A549 (cell line): ENCODE results near the gene WNT7B. TPM values are rescaled to one million over a fixed set of nuclear protein-coding genes. Genes with fewer than 3 reads are reported as not detected.
A peak's percentile ranks its signal among the peaks of the same experiment; 100 is the strongest.

ENCODE experiments used
- ATAC-seq, 2 experiments: fragments of 200-7000 bp in 1 of 2; fragments of >200 bp in 1 of 2; cut with Nextera tagmentation in 1 of 2; cut with Tn5 transposase in 1 of 2; 3 replicates each; pipeline versions ENCODE4 v1.8.0 to v1.9.1; 2018 to 2020; ENCODE audit warnings: mild to moderate bottlenecking in 1 of 2, moderate library complexity in 1 of 2
- CTCF ChIA-PET: fragments of 300-600 bp; sonication (Branson Sonifier 250); formaldehyde crosslinking; extraction: SDS; loops from one replicate; lab custom pipeline; 2021; ENCODE audit warnings: antibody characterized with exemption, inconsistent platforms; lab: Yijun Ruan, JAX
- POLR2A ChIA-PET: fragments of 350-600 bp; formaldehyde crosslinking; extraction: SDS; loops from one replicate; lab custom pipeline; 2021; ENCODE audit warnings: antibody characterized with exemption, inconsistent platforms; lab: Yijun Ruan, JAX
- DNase-seq, 2 experiments: peaks; one replicate each; pipeline versions ENCODE4 v3.0.0 to v3.0.0-alpha.2; 2011 to 2016; ENCODE audit warnings: low read depth in 1 of 2, low spot score in 1 of 2
- FAIRE-seq: peaks from 2 replicates; lab custom pipeline; 2011; peaks lifted over from hg19 to GRCh38; lab: Jason Lieb, UNC
- H3K27ac ChIP-seq, 2 experiments: fragments of >200 bp; sonication (Bioruptor Twin); formaldehyde crosslinking; 3 replicates each; pipeline ENCODE4 v1.5.1; 2016 to 2017
- H3K4me1 ChIP-seq: fragments of >200 bp; sonication (Bioruptor Twin); formaldehyde crosslinking; 3 replicates; pipeline ENCODE4 v1.6.1; 2016
- H3K4me2 ChIP-seq: fragments of >200 bp; sonication (Bioruptor Twin); formaldehyde crosslinking; 3 replicates; pipeline ENCODE4 v1.6.1; 2016
- H3K4me3 ChIP-seq: fragments of >200 bp; sonication (Bioruptor Twin); formaldehyde crosslinking; 3 replicates; pipeline ENCODE4 v1.5.1; 2016
- H3K9me3 ChIP-seq: fragments of >200 bp; sonication (Bioruptor Twin); formaldehyde crosslinking; 3 replicates; pipeline ENCODE4 v1.6.1; 2016
- FOXS1 ChIP-seq: fragments of 250-450 bp; sonication (Bioruptor Pico); IDR thresholded peaks from 2 replicates; pipeline ENCODE4 v1.5.0; 2020; ENCODE audit warnings: mild to moderate bottlenecking, moderate library complexity
- HDAC2 ChIP-seq: fragments of 200-600 bp; sonication (generic); IDR thresholded peaks from 2 replicates; pipeline ENCODE4 v1.6.1; 2016
- HEYL ChIP-seq: fragments of 250-450 bp; sonication (Bioruptor Pico); IDR thresholded peaks from 2 replicates; pipeline ENCODE4 v1.8.0; 2021; ENCODE audit warnings: mild to moderate bottlenecking, moderate library complexity
- HOXB5 ChIP-seq: fragments of 250-450 bp; sonication (Bioruptor Pico); IDR thresholded peaks from 2 replicates; pipeline ENCODE4 v1.5.0; 2020; ENCODE audit warnings: mild to moderate bottlenecking, moderate library complexity
- JUN ChIP-seq, 2 experiments: fragments of >200 bp; sonication (Bioruptor Twin); formaldehyde crosslinking; IDR thresholded peaks; 2 replicates in 1 of 2; 3 replicates in 1 of 2; pipeline ENCODE4 v1.6.1; 2016 to 2017
- KDM5A ChIP-seq: fragments of 200-600 bp; sonication (generic); IDR thresholded peaks from 2 replicates; pipeline ENCODE4 v1.6.1; 2016; ENCODE audit warnings: antibody characterized with exemption, mild to moderate bottlenecking
- MYC ChIP-seq: IDR thresholded peaks from 2 replicates; pipeline ENCODE4 v1.6.1; 2012; ENCODE audit warnings: mild to moderate bottlenecking, inconsistent platforms, low read length, improper control_type of control experiment, borderline replicate concordance
- NR3C1 ChIP-seq: fragments of >200 bp; sonication (Bioruptor Twin); formaldehyde crosslinking; IDR thresholded peaks from 3 replicates; pipeline ENCODE4 v1.6.1; 2017
- POLR2AphosphoS2 ChIP-seq: conservative IDR thresholded peaks from 2 replicates; pipeline ENCODE4 v1.6.1; 2012; ENCODE audit warnings: low read length, improper control_type of control experiment, inconsistent platforms
- RAD21 ChIP-seq, 2 experiments: fragments of >200 bp in 1 of 2; sonication (Bioruptor Twin) in 1 of 2; formaldehyde crosslinking in 1 of 2; IDR thresholded peaks in 1 of 2; conservative IDR thresholded peaks in 1 of 2; 2 replicates in 1 of 2; 3 replicates in 1 of 2; pipeline ENCODE4 v1.6.1; 2012 to 2018; ENCODE audit warnings: inconsistent platforms in 1 of 2
- SMC3 ChIP-seq: fragments of >200 bp; sonication (Bioruptor Twin); formaldehyde crosslinking; IDR thresholded peaks from 3 replicates; pipeline ENCODE4 v1.6.1; 2018; ENCODE audit warnings: inconsistent platforms
- ZSCAN20 ChIP-seq: fragments of 250-450 bp; sonication (Bioruptor Pico); IDR thresholded peaks from 2 replicates; pipeline ENCODE4 v1.8.0; 2022; ENCODE audit warnings: mild to moderate bottlenecking, moderate library complexity
- WGBS: methylation state at CpG from one replicate; pipeline ENCODE4 v1.1.6; 2017; ENCODE audit errors: missing lambda C conversion rate; 5-methylcytosine and 5-hydroxymethylcytosine counted together
- polyA plus RNA-seq, 4 experiments: library from polyadenylated mRNA; depleted of rRNA in 3 of 4; stranded (reverse); fragments of >200 nt; fragmentation: RNase III in 1 of 4; extraction: RNeasy Plus Mini Kit Qiagen cat#74134 plus additional on column Dnase treatment in 1 of 4; gene quantifications; 2 replicates in 3 of 4; 3 replicates in 1 of 4; pipeline ENCODE4 v1.2.3, GENCODE V29; 2011 to 2017
- TF ChIP-seq, protein P1 (sequence below): fragments of 450-650 bp; IDR thresholded peaks from 2 replicates; pipeline ENCODE4 v1.6.1; 2014; ENCODE audit warnings: antibody characterized with exemption
- TF ChIP-seq, protein P2 (sequence below): IDR thresholded peaks from 2 replicates; pipeline ENCODE4 v1.6.1; 2012; ENCODE audit warnings: low read depth, borderline replicate concordance
- TF ChIP-seq, protein P3 (sequence below): fragments of 150-350 bp; IDR thresholded peaks from 2 replicates; pipeline ENCODE4 v1.6.1; 2014; ENCODE audit warnings: low read depth, mild to moderate bottlenecking, low read length

WNT7B gene
- polyA plus RNA-seq, 2 of the 4 experiments (the other 2 are of a cell fraction), result 16.9 to 80.8 TPM

DNA sequence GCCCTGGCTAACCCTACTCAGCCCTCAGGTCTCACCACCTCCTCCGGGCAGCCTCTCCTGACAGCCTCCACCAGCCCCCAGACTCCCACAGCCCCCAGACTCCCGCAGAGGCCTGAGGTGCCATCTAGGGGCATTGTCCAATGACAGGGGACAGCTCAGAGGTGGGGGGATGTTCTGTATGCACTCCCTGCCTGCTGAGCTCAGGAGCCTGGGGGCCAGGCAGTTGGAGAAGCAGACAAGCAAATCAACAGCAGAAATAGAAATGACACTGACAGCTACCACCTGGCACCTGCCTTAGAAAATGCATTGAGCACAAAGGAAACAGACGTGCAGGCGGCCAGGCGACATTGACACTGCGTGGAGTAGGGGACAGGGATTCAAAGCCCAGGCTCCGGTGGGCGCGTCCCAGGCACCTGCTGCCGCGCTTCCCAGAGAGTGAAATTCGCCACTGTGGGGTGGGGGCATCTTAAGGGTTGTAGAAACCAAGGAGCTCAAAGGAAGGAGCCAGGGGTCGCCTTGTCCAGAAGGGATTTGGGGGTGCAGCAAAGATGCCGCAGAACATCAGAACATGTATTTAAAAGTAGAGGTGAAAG lies 22.5 kb upstream of the WNT7B start:
- CTCF ChIA-PET, result interaction anchor here (1.3 to 10.7 kb wide), 2 partner anchors 118 to 315 kb away, joined by 5 to 133 read pairs; no protein-coding TSS in a partner anchor
- POLR2A ChIA-PET, result interaction anchor here (0.6 kb wide), 1 partner anchor 74 kb away, joined by 4 read pairs; no protein-coding TSS in a partner anchor
- no peak for FAIRE-seq
- H3K4me2 ChIP-seq, result no peak overlapping the region
- DNase-seq, result no peak
- WGBS, result 83% methylated on average over 13 of the region's 14 CpGs
- no peaks in the 10 kb centered on the region for H3K9me3 ChIP-seq
- H3K4me1 ChIP-seq, result peaks cover 12% of the 10 kb centered on the region
- H3K4me3 ChIP-seq, result no peak overlapping the region
- ATAC-seq, result no peak
- no peak for TF ChIP-seq FOXS1 (CRISPR knock-in tag)
- no peak for TF ChIP-seq SMC3
- no peak for TF ChIP-seq NR3C1
- no peak for TF ChIP-seq HEYL (CRISPR knock-in tag)
- TF ChIP-seq MYC, result no peak
- TF ChIP-seq, protein P1, sequence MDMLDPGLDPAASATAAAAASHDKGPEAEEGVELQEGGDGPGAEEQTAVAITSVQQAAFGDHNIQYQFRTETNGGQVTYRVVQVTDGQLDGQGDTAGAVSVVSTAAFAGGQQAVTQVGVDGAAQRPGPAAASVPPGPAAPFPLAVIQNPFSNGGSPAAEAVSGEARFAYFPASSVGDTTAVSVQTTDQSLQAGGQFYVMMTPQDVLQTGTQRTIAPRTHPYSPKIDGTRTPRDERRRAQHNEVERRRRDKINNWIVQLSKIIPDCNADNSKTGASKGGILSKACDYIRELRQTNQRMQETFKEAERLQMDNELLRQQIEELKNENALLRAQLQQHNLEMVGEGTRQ, result no peak
- TF ChIP-seq RAD21 (conservative IDR thresholded peaks at IDR 0.05 in 1 of 2, IDR thresholded peaks at IDR 0.05 in 1 of 2), result no peak
- TF ChIP-seq HDAC2, result no peak
- no peak for TF ChIP-seq HOXB5 (CRISPR knock-in tag)
- TF ChIP-seq JUN (IDR thresholded peaks at IDR 0.05), result no peak
- TF ChIP-seq POLR2AphosphoS2, result no peak
- TF ChIP-seq, protein P2, sequence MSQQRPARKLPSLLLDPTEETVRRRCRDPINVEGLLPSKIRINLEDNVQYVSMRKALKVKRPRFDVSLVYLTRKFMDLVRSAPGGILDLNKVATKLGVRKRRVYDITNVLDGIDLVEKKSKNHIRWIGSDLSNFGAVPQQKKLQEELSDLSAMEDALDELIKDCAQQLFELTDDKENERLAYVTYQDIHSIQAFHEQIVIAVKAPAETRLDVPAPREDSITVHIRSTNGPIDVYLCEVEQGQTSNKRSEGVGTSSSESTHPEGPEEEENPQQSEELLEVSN, result no peak
- no peak overlapping the region for H3K27ac ChIP-seq

DNA sequence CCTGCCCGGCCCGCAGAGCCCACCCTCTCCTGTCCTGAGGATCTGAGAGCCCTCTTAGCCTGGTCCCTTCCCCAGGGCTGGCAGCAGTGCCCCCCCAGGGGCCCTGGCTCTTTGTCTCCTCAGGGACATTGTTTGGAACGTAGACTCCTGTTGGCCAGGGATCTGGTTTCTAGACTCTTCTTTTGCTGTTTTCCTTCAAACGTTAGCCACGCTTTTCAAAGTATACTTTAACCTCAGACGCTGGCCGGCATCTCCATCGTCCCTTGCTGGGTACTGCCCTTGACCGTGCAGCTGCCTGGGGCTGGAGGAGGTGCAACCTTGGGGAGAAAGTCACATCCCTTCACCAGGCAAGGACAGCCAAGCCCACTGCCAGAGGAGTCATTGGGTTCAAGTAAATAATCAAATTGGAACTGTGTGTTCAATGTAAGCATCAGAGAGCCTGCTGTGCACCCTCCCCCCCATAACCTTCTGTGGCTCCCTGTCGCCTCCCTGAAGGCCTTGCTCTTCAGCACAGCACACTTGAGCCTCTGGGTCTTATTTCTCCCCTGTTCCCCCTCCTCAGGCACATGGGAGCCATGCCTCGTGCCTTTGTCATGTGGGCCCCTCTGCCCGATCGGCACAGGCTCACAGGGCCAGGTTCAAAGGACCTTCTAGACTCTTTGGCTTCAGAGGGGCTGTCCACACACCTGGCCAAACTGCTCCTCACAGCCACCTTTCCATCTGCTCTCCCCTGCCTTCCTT lies 21.8 kb upstream of the WNT7B start:
- Histone ChIP-seq H3K4me1 (peaks cover 9% of the 10 kb centered on the region), H3K4me2 (no peak overlapping the region), H3K4me3 (no peak overlapping the region), H3K27ac (no peak overlapping the region), H3K9me3 (no peaks in the 10 kb centered on the region)
- 75% methylated on average over 11 of the region's 13 CpGs for WGBS
- no peak for ATAC-seq
- ChIA-PET POLR2A (interaction anchor here (0.6 kb wide), 1 partner anchor 74 kb away, joined by 4 read pairs; no protein-coding TSS in a partner anchor), CTCF (interaction anchor here (1.3 to 10.7 kb wide), 3 partner anchors 13 to 316 kb away, joined by 5 to 133 read pairs (median 38); no protein-coding TSS in a partner anchor)
- no peak for DNase-seq
- TF ChIP-seq KDM5A, result no peak
- FAIRE-seq, result no peak

DNA sequence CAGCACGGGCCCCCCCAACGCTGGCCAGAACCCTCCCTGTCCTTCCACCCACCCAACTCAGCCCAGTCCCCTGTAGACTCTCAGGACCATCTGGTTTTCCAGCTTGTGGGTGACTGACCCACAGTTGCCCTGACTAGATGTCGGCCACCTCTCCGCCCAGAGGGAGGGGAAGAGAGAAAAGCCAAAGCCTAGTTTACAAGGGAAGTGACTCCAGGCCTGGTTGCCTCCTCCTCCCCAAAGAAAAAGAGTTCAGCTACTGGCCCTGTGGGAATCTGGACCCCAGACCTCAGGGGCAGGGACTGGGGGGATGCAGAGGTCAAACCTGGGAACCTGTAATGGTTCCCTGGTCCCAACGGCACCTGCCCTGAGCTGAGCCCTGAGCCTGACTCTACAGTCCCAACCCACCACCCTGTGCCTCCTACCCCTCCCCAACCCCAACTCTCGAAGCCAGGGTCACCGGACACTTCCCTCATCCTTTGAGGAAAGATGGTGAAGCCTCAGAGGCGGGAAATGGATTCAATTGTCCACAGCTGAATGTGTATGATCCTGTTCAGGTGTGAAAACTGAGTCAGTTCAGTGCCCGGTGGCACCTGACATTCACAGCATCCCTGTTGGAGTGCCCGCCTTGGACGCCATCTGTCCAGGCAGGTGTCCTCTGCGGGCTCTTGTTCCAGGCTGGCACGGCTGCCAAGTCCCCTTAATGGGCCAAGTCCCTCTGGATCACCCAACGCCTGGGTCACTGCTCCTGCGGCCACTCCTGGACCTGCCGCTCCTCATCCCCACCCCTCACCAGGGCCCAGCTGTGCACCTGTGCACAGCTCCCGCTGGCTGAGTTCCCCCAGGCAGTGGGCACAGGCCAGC lies 21.0 kb upstream of the WNT7B start:
- 69% methylated on average over 2 of the region's 17 CpGs for WGBS
- TF ChIP-seq HEYL (CRISPR knock-in tag), result no peak
- TF ChIP-seq, protein P3, sequence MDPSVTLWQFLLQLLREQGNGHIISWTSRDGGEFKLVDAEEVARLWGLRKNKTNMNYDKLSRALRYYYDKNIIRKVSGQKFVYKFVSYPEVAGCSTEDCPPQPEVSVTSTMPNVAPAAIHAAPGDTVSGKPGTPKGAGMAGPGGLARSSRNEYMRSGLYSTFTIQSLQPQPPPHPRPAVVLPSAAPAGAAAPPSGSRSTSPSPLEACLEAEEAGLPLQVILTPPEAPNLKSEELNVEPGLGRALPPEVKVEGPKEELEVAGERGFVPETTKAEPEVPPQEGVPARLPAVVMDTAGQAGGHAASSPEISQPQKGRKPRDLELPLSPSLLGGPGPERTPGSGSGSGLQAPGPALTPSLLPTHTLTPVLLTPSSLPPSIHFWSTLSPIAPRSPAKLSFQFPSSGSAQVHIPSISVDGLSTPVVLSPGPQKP, result no peak
- TF ChIP-seq ZSCAN20, result no peak
- TF ChIP-seq, all 56 proteins: peak for 0
- H3K9me3 ChIP-seq, result no peaks in the 10 kb centered on the region
- ATAC-seq (no peak), FAIRE-seq (no peak), DNase-seq (no peak)
- H3K4me2 ChIP-seq, result no peak overlapping the region
- H3K4me1 ChIP-seq, result peaks cover 5% of the 10 kb centered on the region
- POLR2A ChIA-PET, result no interaction called here
- 0 out of 6 replicates have a peak overlapping the region, but pooled peaks of 1 of the 2 experiments have one; percentile 26 for H3K27ac ChIP-seq
- CTCF ChIA-PET, result interaction anchor here (1.2 to 10.7 kb wide), 5 partner anchors 8 to 318 kb away, joined by 4 to 133 read pairs (median 35); no protein-coding TSS in a partner anchor
- no peak overlapping the region for H3K4me3 ChIP-seq
